Hair follicular keratinocyte (primary cell): ENCODE results near the gene OR6K2. TPM values are rescaled to one million over a fixed set of nuclear protein-coding genes. Genes with fewer than 3 reads are reported as not detected.

Source experiments
- total RNA-seq: library from RNA; depleted of rRNA; stranded (reverse); fragments of >200 nt; gene quantifications from 2 replicates; pipeline ENCODE4 v1.2.3, GENCODE V29; 2015

Gene OR6K2
- total RNA-seq: not detected in 2 replicates

GRCh38 chr1:158700552-158700951 is at the start of gene OR6K2:
Gene OR6K2 (minus strand): TSS chr1:158700652. CDS start chr1:158700652, 0 bp downstream.

GRCh38 chr1:158720620-158721019 is 20.2 kb upstream of the OR6K2 start, which contains the start of gene OR6K3:
Gene OR6K3 (minus strand): TSS chr1:158720720. CDS start chr1:158718115, 2,605 bp downstream.

GRCh38 chr1:158686111-158687009 is 14.1 kb downstream of the OR6K2 start, which contains the start of gene SPTA1:
Gene SPTA1 (minus strand): TSS chr1:158686715. CDS start chr1:158686517, 198 bp downstream.

Other genes starting within 250 kb of the OR6K2 start
- not detected in 2 replicates for gene OR10K1, start 238.8 kb downstream of the OR6K2 start, total RNA-seq
- gene OR10R2, start 228.4 kb downstream of the OR6K2 start, total RNA-seq: not detected in 2 replicates
- gene OR6Y1, start 146.2 kb downstream of the OR6K2 start, total RNA-seq: not detected in 2 replicates
- not detected in 2 replicates for gene OR6P1, start 130.1 kb downstream of the OR6K2 start, total RNA-seq
- not detected in 2 replicates for gene OR10X1, start 120.8 kb downstream of the OR6K2 start, total RNA-seq
- gene OR10Z1, start 95.4 kb downstream of the OR6K2 start, total RNA-seq: not detected in 2 replicates
- not detected in 2 replicates for gene SPTA1, start 13.9 kb downstream of the OR6K2 start, total RNA-seq
- gene OR6K3, start 20.1 kb upstream of the OR6K2 start, total RNA-seq: not detected in 2 replicates
- gene OR6K6, start 54.1 kb upstream of the OR6K2 start, total RNA-seq: not detected in 2 replicates
- not detected in 2 replicates for gene OR6N1, start 71.5 kb upstream of the OR6K2 start, total RNA-seq
- not detected in 2 replicates for gene OR6N2, start 80.6 kb upstream of the OR6K2 start, total RNA-seq
- gene MNDA, start 130.7 kb upstream of the OR6K2 start, total RNA-seq: not detected in 2 replicates
- not detected in 2 replicates for gene PYHIN1, start 230.9 kb upstream of the OR6K2 start, total RNA-seq